ENCODE results near the gene XXYLT1. TPM values are rescaled to one million over a fixed set of nuclear protein-coding genes. Genes with fewer than 3 reads are reported as not detected.
"Not testable (repeated sequence)": the region's sequence is repeated elsewhere in the genome, so short reads cannot be mapped to it uniquely, and the experiment has no call there.

Gene XXYLT1
- total RNA-seq, 1 donor, result 21.0 TPM

DNA sequence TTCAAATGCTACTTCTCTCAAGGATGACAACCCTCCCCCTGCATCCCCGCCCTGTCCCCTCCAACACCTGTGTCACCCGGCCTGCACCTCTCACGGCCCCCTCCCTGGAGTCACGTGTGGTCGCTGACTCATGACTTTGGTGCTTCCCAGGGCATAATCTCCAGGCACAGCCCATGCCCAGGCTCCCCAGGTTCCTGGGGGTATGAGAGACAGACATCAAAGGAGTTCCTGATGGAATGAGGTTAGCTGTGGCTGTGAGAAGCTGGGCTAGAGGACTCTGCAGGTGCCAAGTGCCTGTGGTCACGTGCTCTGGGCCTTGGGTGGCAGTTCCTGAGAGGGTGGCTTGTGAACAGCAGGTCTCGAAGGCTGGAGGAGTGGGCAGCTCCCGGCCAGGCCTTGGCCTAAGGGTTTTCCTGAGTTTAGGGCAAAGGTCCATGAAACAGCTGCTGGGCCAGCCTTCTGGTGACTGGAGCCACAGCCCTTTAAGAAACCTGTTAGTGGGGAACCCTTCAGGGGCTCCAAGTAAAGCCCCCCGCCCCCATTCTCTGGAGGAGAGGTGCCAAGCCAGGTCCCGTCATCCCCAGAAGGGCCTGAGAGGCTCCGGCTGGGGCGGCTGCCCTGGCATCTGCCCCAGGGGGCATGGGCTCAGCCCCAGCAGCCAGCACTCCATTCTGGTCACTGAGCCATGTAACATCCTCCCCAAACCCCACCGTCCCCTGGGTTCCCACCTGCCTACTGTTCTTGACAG, 230.0 kb downstream of the XXYLT1 start:
- no peak for DNase-seq (ENCODE audit: low read depth)
- no peak overlapping the region for H3K4me3 ChIP-seq (ENCODE audit: low read depth, low read length)
- no peak for TF ChIP-seq CTCF (IDR thresholded peaks at IDR 0.05; ENCODE audit: insufficient read depth, low read length)

- H3K4me3 ChIP-seq (ENCODE audit: low read depth, low read length), result no peak overlapping the region
- TF ChIP-seq CTCF (IDR thresholded peaks at IDR 0.05; ENCODE audit: insufficient read depth, low read length), result no peak
- DNase-seq (ENCODE audit: low read depth), result no peak
Observed at GRCh38 chr3:195040094-195040493, 230.9 kb downstream of the XXYLT1 start.

GRCh38 chr3:195039180-195039843, 231.6 kb downstream of the XXYLT1 start:
- no peak overlapping the region for H3K4me3 ChIP-seq (ENCODE audit: low read depth, low read length)
- DNase-seq (ENCODE audit: low read depth), result no peak
- no peak for TF ChIP-seq CTCF (IDR thresholded peaks at IDR 0.05; ENCODE audit: insufficient read depth, low read length)

GRCh38 chr3:195038161-195038560, 232.8 kb downstream of the XXYLT1 start:
- no peak for DNase-seq (ENCODE audit: low read depth)
- no peak for TF ChIP-seq CTCF (IDR thresholded peaks at IDR 0.05; ENCODE audit: insufficient read depth, low read length)
- no peak overlapping the region for H3K4me3 ChIP-seq (ENCODE audit: low read depth, low read length)

- not testable (repeated sequence) for H3K4me3 ChIP-seq (ENCODE audit: low read depth, low read length)
Observed at GRCh38 chr3:195037586-195037985, 233.4 kb downstream of the XXYLT1 start.

GRCh38 chr3:195036974-195037373, 234.0 kb downstream of the XXYLT1 start:
- no peak for TF ChIP-seq CTCF (IDR thresholded peaks at IDR 0.05; ENCODE audit: insufficient read depth, low read length)
- no peak overlapping the region for H3K4me3 ChIP-seq (ENCODE audit: low read depth, low read length)
- no peak for DNase-seq (ENCODE audit: low read depth)

More at GRCh38 chr3:195037586-195037985, 233.4 kb downstream of the XXYLT1 start:
- not testable (repeated sequence) for DNase-seq (ENCODE audit: low read depth)

- no peak for TF ChIP-seq CTCF (IDR thresholded peaks at IDR 0.05; ENCODE audit: insufficient read depth, low read length)
- H3K4me3 ChIP-seq (ENCODE audit: low read depth, low read length), result no peak overlapping the region
Observed at GRCh38 chr3:195036574-195036973, 234.4 kb downstream of the XXYLT1 start.

More at GRCh38 chr3:195036574-195036973, 234.4 kb downstream of the XXYLT1 start:
- no peak for DNase-seq (ENCODE audit: low read depth)
